Natural killer cell (primary cell): ENCODE results near the gene CDV3. TPM values are rescaled to one million over a fixed set of nuclear protein-coding genes. Genes with fewer than 3 reads are reported as not detected.

Source experiments
- ATAC-seq, 3 donors: fragments of 150-1000 bp in 2 of 3; fragments of 200-7000 bp in 1 of 3; cut with Tn5 transposase; 1 replicate in 1 of 3; 2 replicates in 2 of 3; pipeline ENCODE4 v1.10.0; 2021; ENCODE audit warnings: mild to moderate bottlenecking in 2 of 3, moderate library complexity in 2 of 3
- DNase-seq, 2 donors: peaks; one replicate each; pipeline versions ENCODE4 v3.0.0 to v3.0.0-alpha.2; 2013 to 2021; ENCODE audit warnings: mixed read lengths in 1 of 2
- H3K27ac ChIP-seq: one replicate; pipeline ENCODE4 v1.5.1; 2013; ENCODE audit warnings: mild to moderate bottlenecking, low read length
- H3K27me3 ChIP-seq: one replicate; pipeline ENCODE4 v1.6.1; 2013; ENCODE audit warnings: low read length; ENCODE audit not compliant: control insufficient read depth, insufficient read depth
- H3K36me3 ChIP-seq: one replicate; pipeline ENCODE4 v1.6.1; 2013; ENCODE audit warnings: low read length; ENCODE audit not compliant: control insufficient read depth, insufficient read depth
- H3K4me1 ChIP-seq: one replicate; pipeline ENCODE4 v1.6.1; 2013; ENCODE audit warnings: low read length; ENCODE audit not compliant: control insufficient read depth, insufficient read depth
- H3K4me3 ChIP-seq: one replicate; pipeline ENCODE4 v1.5.1; 2013; ENCODE audit warnings: low read length
- H3K9me3 ChIP-seq: one replicate; pipeline ENCODE4 v1.6.1; 2013; ENCODE audit warnings: low read length; ENCODE audit not compliant: control insufficient read depth, insufficient read depth
- H3K27ac Mint-ChIP-seq, 2 donors: one replicate each; pipeline ENCODE4 v1.8.0; 2022; ENCODE audit warnings: mild to moderate bottlenecking in 2 of 2, mixed read lengths in 2 of 2, moderate library complexity in 1 of 2
- H3K27me3 Mint-ChIP-seq, 2 donors: one replicate each; pipeline ENCODE4 v1.8.0; 2022; ENCODE audit warnings: low read depth in 2 of 2, mixed read lengths in 2 of 2
- H3K36me3 Mint-ChIP-seq: one replicate; pipeline ENCODE4 v1.8.0; 2022; ENCODE audit warnings: mixed read lengths
- H3K4me1 Mint-ChIP-seq, 2 donors: one replicate each; pipeline ENCODE4 v1.8.0; 2022; ENCODE audit warnings: mixed read lengths in 2 of 2
- H3K4me3 Mint-ChIP-seq: one replicate; pipeline ENCODE4 v1.8.0; 2022; ENCODE audit warnings: mild to moderate bottlenecking, moderate library complexity, mixed read lengths
- H3K9me3 Mint-ChIP-seq, 2 donors: one replicate each; pipeline ENCODE4 v1.8.0; 2022; ENCODE audit warnings: mixed read lengths in 2 of 2
- CTCF ChIP-seq: fragments of 200-600 bp; IDR thresholded peaks from one replicate; pipeline ENCODE4 v1.8.0; 2022; ENCODE audit warnings: antibody characterized with exemption
- WGBS: methylation state at CpG from one replicate; pipeline ENCODE4 v1.1.7; 2013; ENCODE audit warnings: missing lambda C conversion rate; ENCODE audit not compliant: insufficient coverage; 5-methylcytosine and 5-hydroxymethylcytosine counted together
- intact Hi-C: fragments of 100-400 bp; cut with micrococcal nuclease; formaldehyde crosslinking; loops from one replicate; pipeline ENCODE4 v1.14.2; 2022
- total RNA-seq, 4 donors: library from RNA; stranded (reverse); fragments of 120-200 nt in 1 of 4; gene quantifications; one replicate each; pipeline versions ENCODE4 v1.2.3 to v1.2.4, GENCODE V29; 2013 to 2022

Gene CDV3
- total RNA-seq, 3 donors from 2014 or later (not counting 1 experiment from before 2014, with no cell fraction given), result 214 to 229 (median 228) TPM

DNA sequence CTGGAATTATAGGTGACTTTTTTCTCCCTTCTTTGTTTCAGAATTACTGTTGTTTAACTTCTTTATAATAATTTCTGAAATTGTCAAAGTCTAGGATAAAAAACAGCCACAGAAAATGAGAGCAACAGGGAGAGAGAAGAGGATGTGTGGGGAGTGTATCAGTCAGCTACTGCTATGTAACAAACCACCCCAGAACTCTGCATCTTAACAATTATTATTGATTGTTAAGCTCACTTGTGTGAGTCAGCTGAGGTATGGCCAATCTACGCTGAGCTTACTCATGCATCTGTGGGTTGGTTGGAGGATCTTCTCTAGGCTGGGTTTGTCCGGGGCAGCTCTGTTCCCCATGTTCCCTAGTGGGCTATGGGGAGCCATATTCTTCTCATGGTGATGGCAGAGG is 43.7 kb upstream of the CDV3 start:
- no peaks in the 10 kb centered on the region for H3K36me3 Mint-ChIP-seq
- no peak for TF ChIP-seq CTCF
- Histone ChIP-seq H3K27me3 (no peaks in the 10 kb centered on the region), H3K4me3 (no peak overlapping the region), H3K4me1 (no peaks in the 10 kb centered on the region), H3K27ac (no peak overlapping the region), H3K9me3 (no peaks in the 10 kb centered on the region), H3K36me3 (no peaks in the 10 kb centered on the region)
- H3K4me3 Mint-ChIP-seq, result no peak overlapping the region
- H3K27me3 Mint-ChIP-seq, result peaks cover 9 to 10% of the 10 kb centered on the region in 2 donors
- ATAC-seq (no peak), DNase-seq (no peak)
- H3K4me1 Mint-ChIP-seq, result no peaks in the 10 kb centered on the region
- 100% methylated on average over 2 of the region's 2 CpGs for WGBS
- intact Hi-C loops, result no loop called here
- no peak overlapping the region for H3K27ac Mint-ChIP-seq
- H3K9me3 Mint-ChIP-seq, result peaks cover 0 to 2% of the 10 kb centered on the region in 2 donors

DNA sequence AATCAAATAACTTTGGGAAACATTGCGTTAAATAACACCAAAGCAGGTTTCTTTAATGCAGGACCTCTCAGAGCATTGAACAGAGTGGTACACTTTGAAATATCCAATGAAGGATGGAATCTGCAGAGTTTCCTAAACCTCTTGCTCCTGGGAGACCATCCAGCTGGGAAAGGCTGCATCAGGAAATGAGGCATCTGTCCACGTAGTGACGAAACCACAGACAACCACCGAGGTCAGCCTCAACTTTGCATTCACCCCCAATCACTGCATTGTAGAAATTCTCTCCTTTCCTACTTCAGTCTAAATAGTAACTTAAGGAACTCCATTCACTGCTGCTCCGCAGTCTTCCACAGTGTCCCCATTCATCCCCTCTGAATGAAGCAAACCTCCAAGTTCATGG is 41.5 kb upstream of the CDV3 start:
- Histone ChIP-seq H3K27ac (no peak overlapping the region), H3K9me3 (no peaks in the 10 kb centered on the region), H3K27me3 (no peaks in the 10 kb centered on the region), H3K4me3 (no peak overlapping the region), H3K36me3 (no peaks in the 10 kb centered on the region), H3K4me1 (no peaks in the 10 kb centered on the region)
- intact Hi-C loops, result no loop called here
- Mint-ChIP-seq H3K4me3 (no peak overlapping the region), H3K36me3 (no peaks in the 10 kb centered on the region), H3K27ac (no peak overlapping the region), H3K4me1 (no peaks in the 10 kb centered on the region), H3K9me3 (peaks cover 0 to 2% of the 10 kb centered on the region in 2 donors), H3K27me3 (peaks cover 9 to 15% of the 10 kb centered on the region in 2 donors)
- ATAC-seq (no peak), DNase-seq (no peak)
- 56% methylated on average over 4 of the region's 5 CpGs for WGBS
- no peak for TF ChIP-seq CTCF

- Histone ChIP-seq H3K27me3 (no peaks in the 10 kb centered on the region), H3K4me3 (no peak overlapping the region), H3K4me1 (no peaks in the 10 kb centered on the region), H3K36me3 (no peaks in the 10 kb centered on the region), H3K9me3 (peaks cover under 1% of the 10 kb centered on the region), H3K27ac (no peak overlapping the region)
- H3K4me3 Mint-ChIP-seq, result no peak overlapping the region
- intact Hi-C loops, result no loop called here
- no peaks in the 10 kb centered on the region for H3K36me3 Mint-ChIP-seq
- no peak overlapping the region for H3K27ac Mint-ChIP-seq
- no peak for TF ChIP-seq CTCF
- DNase-seq (no peak), ATAC-seq (no peak)
- peaks cover 0 to 2% of the 10 kb centered on the region in 2 donors for H3K9me3 Mint-ChIP-seq
- no peaks in the 10 kb centered on the region for H3K4me1 Mint-ChIP-seq
- peaks cover 9 to 13% of the 10 kb centered on the region in 2 donors for H3K27me3 Mint-ChIP-seq
- 91% methylated on average over 5 of the region's 5 CpGs for WGBS
Measured at GRCh38 chr3:133532951-133533350, 40.5 kb upstream of the CDV3 start.
